ENCODE results near the gene HSFX3.
"Not testable (repeated sequence)": the region's sequence is repeated elsewhere in the genome, so short reads cannot be mapped to it uniquely, and the experiment has no call there.

Gene HSFX3

GRCh38 chrX:149531599-149531998, 18.1 kb downstream of the HSFX3 start:
- Histone ChIP-seq H3F3A (ENCODE audit: insufficient read depth, low read length) (no peaks in the 10 kb centered on the region), H3K27ac (ENCODE audit: low read length) (no peak overlapping the region), H3K9me2 (replicated peaks; ENCODE audit: insufficient read depth, low read length) (no peaks in the 10 kb centered on the region), H3K9ac (ENCODE audit: low read length) (no peak overlapping the region), H3K4me3 (ENCODE audit: low read length) (no peak overlapping the region), H3K9me3 (replicated peaks; ENCODE audit: insufficient read depth, low read length) (no peaks in the 10 kb centered on the region), H3K4me1 (ENCODE audit: low read length) (no peaks in the 10 kb centered on the region), H3K79me2 (ENCODE audit: low read length) (no peaks in the 10 kb centered on the region), H2AFZ (ENCODE audit: low read length) (no peak overlapping the region), H4K20me1 (ENCODE audit: insufficient read depth, low read length) (no peaks in the 10 kb centered on the region), H3K27me3 (replicated peaks; ENCODE audit: insufficient read depth, low read length) (no peaks in the 10 kb centered on the region), H3K4me2 (ENCODE audit: low read depth, low read length) (no peak overlapping the region), H3K36me3 (replicated peaks; ENCODE audit: insufficient read depth, low read length) (no peaks in the 10 kb centered on the region)
- no peak for DNase-seq
- TF ChIP-seq CTCF (IDR thresholded peaks at IDR 0.05; ENCODE audit: low read length) (no peak), EZH2phosphoT487 (IDR thresholded peaks at IDR 0.05; ENCODE audit: low read length) (no peak), EZH2 (optimal IDR thresholded peaks at IDR 0.05; ENCODE audit: low read depth, low read length) (no peak)

- no peaks in the 10 kb centered on the region for H4K20me1 ChIP-seq (ENCODE audit: insufficient read depth, low read length)
- DNase-seq: no peak
- H3K27ac ChIP-seq (ENCODE audit: low read length): no peak overlapping the region
- H3K4me3 ChIP-seq (ENCODE audit: low read length): no peak overlapping the region
- no peaks in the 10 kb centered on the region for H3K36me3 ChIP-seq (replicated peaks; ENCODE audit: insufficient read depth, low read length)
- H3K9me2 ChIP-seq (replicated peaks; ENCODE audit: insufficient read depth, low read length): no peaks in the 10 kb centered on the region
- no peaks in the 10 kb centered on the region for H3K27me3 ChIP-seq (replicated peaks; ENCODE audit: insufficient read depth, low read length)
- H3F3A ChIP-seq (ENCODE audit: insufficient read depth, low read length): no peaks in the 10 kb centered on the region
- H2AFZ ChIP-seq (ENCODE audit: low read length): no peak overlapping the region
- no peaks in the 10 kb centered on the region for H3K9me3 ChIP-seq (replicated peaks; ENCODE audit: insufficient read depth, low read length)
- peaks cover 5% of the 10 kb centered on the region for H3K4me1 ChIP-seq (ENCODE audit: low read length)
- H3K9ac ChIP-seq (ENCODE audit: low read length): no peak overlapping the region
- no peaks in the 10 kb centered on the region for H3K79me2 ChIP-seq (ENCODE audit: low read length)
- no peak overlapping the region for H3K4me2 ChIP-seq (ENCODE audit: low read depth, low read length)
- no peak for TF ChIP-seq EZH2phosphoT487 (IDR thresholded peaks at IDR 0.05; ENCODE audit: low read length)
- no peak for TF ChIP-seq CTCF (IDR thresholded peaks at IDR 0.05; ENCODE audit: low read length)
- no peak for TF ChIP-seq EZH2 (optimal IDR thresholded peaks at IDR 0.05; ENCODE audit: low read depth, low read length)
Observed at GRCh38 chrX:149528381-149528780, 21.3 kb downstream of the HSFX3 start.

GRCh38 chrX:149527705-149528104, 22.0 kb downstream of the HSFX3 start:
- H3K79me2 ChIP-seq (ENCODE audit: low read length): no peaks in the 10 kb centered on the region
- TF ChIP-seq EZH2 (optimal IDR thresholded peaks at IDR 0.05; ENCODE audit: low read depth, low read length): no peak
- peak; percentile 45 for TF ChIP-seq CTCF (IDR thresholded peaks at IDR 0.05; ENCODE audit: low read length)
- no peaks in the 10 kb centered on the region for H3K9me3 ChIP-seq (replicated peaks; ENCODE audit: insufficient read depth, low read length)
- no peak overlapping the region for H3K9ac ChIP-seq (ENCODE audit: low read length)
- no peaks in the 10 kb centered on the region for H3K36me3 ChIP-seq (replicated peaks; ENCODE audit: insufficient read depth, low read length)
- H2AFZ ChIP-seq (ENCODE audit: low read length): no peak overlapping the region
- H3K4me2 ChIP-seq (ENCODE audit: low read depth, low read length): no peak overlapping the region
- no peak overlapping the region for H3K4me3 ChIP-seq (ENCODE audit: low read length)
- DNase-seq: peak; percentile 34
- no peaks in the 10 kb centered on the region for H4K20me1 ChIP-seq (ENCODE audit: insufficient read depth, low read length)
- H3K4me1 ChIP-seq (ENCODE audit: low read length): peaks cover 5% of the 10 kb centered on the region
- H3K27me3 ChIP-seq (replicated peaks; ENCODE audit: insufficient read depth, low read length): no peaks in the 10 kb centered on the region
- no peaks in the 10 kb centered on the region for H3F3A ChIP-seq (ENCODE audit: insufficient read depth, low read length)
- H3K9me2 ChIP-seq (replicated peaks; ENCODE audit: insufficient read depth, low read length): no peaks in the 10 kb centered on the region
- no peak overlapping the region for H3K27ac ChIP-seq (ENCODE audit: low read length)

GRCh38 chrX:149526318-149527033, 23.2 kb downstream of the HSFX3 start:
- H3K4me3 ChIP-seq (ENCODE audit: low read length); H3K9me3 ChIP-seq (replicated peaks; ENCODE audit: insufficient read depth, low read length); H4K20me1 ChIP-seq (ENCODE audit: insufficient read depth, low read length); H2AFZ ChIP-seq (ENCODE audit: low read length); DNase-seq; H3K9me2 ChIP-seq (replicated peaks; ENCODE audit: insufficient read depth, low read length); H3K36me3 ChIP-seq (replicated peaks; ENCODE audit: insufficient read depth, low read length); H3K27me3 ChIP-seq (replicated peaks; ENCODE audit: insufficient read depth, low read length); H3K4me1 ChIP-seq (ENCODE audit: low read length); H3K79me2 ChIP-seq (ENCODE audit: low read length); H3F3A ChIP-seq (ENCODE audit: insufficient read depth, low read length): not testable (repeated sequence)
- H3K9ac ChIP-seq (ENCODE audit: low read length): peak overlapping the region; percentile 64; the same call in 1 of the 2 replicates
- peak overlapping the region; percentile 19; the same call in 1 of the 2 replicates for H3K4me2 ChIP-seq (ENCODE audit: low read depth, low read length)
- H3K27ac ChIP-seq (ENCODE audit: low read length): peak overlapping the region; percentile 87

GRCh38 chrX:149525903-149526302, 23.8 kb downstream of the HSFX3 start:
- not testable (repeated sequence) for H4K20me1 ChIP-seq (ENCODE audit: insufficient read depth, low read length); H3K36me3 ChIP-seq (replicated peaks; ENCODE audit: insufficient read depth, low read length); H3K4me3 ChIP-seq (ENCODE audit: low read length); H3F3A ChIP-seq (ENCODE audit: insufficient read depth, low read length); H3K79me2 ChIP-seq (ENCODE audit: low read length); H3K4me1 ChIP-seq (ENCODE audit: low read length); H3K9me3 ChIP-seq (replicated peaks; ENCODE audit: insufficient read depth, low read length); H3K9me2 ChIP-seq (replicated peaks; ENCODE audit: insufficient read depth, low read length); H2AFZ ChIP-seq (ENCODE audit: low read length); H3K27me3 ChIP-seq (replicated peaks; ENCODE audit: insufficient read depth, low read length)
- DNase-seq: peak; percentile 79
- H3K4me2 ChIP-seq (ENCODE audit: low read depth, low read length): peak overlapping the region; percentile 19; the same call in 1 of the 2 replicates
- peak overlapping the region; percentile 64; the same call in 1 of the 2 replicates for H3K9ac ChIP-seq (ENCODE audit: low read length)
- H3K27ac ChIP-seq (ENCODE audit: low read length): peak overlapping the region; percentile 87

Data from MM.1S (cell line).